NB4 (cell line): ENCODE results near the gene UTP20.

Experiments used
- CTCF ChIP-seq: IDR thresholded peaks from one replicate; pipeline ENCODE4 v1.5.1; 2012; ENCODE audit warnings: low read depth, low read length
- POLR2A ChIP-seq: IDR thresholded peaks from 2 replicates; pipeline ENCODE4 v1.6.1; 2011; ENCODE audit warnings: mild to moderate bottlenecking; ENCODE audit not compliant: insufficient read length; ENCODE audit errors: extremely low read depth

GRCh38 chr12:101257357-101257756 is 22.5 kb upstream of the UTP20 start:
- TF ChIP-seq CTCF (no peak), POLR2A (no peak)
